HG03378 (cell line): ENCODE measurements around the gene ATG5.

Experiments
- ATAC-seq: cut with Tn5 transposase; IDR thresholded peaks from one replicate; pipeline ENCODE4 v1.9.1; 2021; ENCODE audit warnings: mild to moderate bottlenecking, moderate library complexity; ENCODE audit not compliant: unreplicated experiment

ATG5 gene

DNA sequence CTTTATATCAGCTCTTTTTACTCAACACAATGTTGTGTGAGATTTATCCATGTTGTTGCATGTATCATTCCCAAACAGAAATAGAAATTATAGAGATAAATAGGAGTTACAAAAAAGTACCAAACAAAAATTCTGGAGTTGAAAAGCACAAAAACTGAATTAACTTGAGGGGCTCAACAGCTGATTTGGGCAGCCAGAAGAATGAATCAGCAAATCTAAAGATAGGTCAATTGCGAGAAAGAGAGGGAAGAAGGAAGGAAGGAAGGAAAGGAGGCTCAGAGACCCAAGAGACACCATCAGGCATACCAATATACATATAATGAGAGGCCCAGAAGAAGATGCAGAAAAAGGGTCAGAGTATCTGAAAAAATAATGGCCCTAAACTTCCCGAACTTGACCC, 98.9 kb downstream of the ATG5 start:
- no peak for ATAC-seq

DNA sequence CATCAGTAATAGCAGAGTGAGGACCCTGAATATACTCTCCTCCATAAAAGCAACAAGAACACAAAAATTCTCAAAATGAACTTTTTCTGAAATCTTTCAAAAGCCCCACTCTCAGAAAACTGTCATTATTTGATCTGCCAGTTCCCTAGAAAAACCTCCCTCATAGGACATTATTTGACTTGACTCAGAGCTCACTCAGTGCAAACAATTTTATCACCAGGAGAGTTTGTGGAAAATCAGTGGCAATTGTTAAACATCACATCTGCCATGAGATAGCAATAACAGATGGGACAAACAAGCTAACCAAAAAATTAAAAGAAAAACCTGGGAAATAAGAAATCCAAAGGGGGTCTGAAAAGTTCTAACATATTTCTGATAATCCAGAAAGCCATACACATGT, 100.0 kb downstream of the ATG5 start:
- ATAC-seq: no peak

- peak; percentile 58 for ATAC-seq
These were observed 102.1 kb downstream of the ATG5 start for GRCh38 chr6:106223300-106223930.

DNA sequence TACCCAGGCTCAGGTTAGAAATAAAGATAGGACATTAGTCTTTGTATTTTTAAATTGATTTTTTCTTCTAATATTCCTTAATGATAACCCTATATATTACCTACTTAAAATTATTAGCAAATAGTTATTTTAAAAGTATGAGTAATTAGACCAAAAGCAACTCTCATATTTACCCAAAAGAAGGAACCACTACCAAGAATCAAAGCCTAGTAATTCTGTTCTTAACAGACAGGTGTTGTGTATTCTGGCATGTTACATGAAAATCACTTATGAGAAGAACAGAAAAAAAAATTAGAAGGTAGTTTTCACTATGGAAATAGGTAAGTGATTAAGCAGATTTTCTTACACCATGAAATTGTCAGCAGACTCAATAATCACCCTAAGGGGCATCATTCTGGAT, 105.1 kb downstream of the ATG5 start:
- ATAC-seq: no peak

DNA sequence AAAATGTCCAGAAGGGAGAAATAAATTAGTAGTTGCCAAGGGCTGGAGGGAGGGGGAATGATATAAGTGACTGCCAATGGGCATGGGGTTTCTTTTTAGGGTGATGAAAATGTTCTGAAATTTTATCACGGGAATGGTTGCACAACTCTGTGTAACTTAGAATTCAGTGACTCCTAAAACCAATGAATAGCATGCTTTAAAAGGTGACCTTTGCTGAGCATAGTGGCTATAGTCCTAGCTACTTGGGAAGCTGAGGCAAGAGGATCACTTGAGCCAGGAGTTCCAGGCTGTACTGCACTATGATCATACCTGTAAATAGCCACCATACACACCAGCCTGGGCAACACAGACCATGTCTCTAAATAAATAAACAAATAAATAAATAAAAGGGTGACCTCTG, 109.0 kb downstream of the ATG5 start:
- no peak for ATAC-seq

GRCh38 chr6:106215608-106216007, 110.0 kb downstream of the ATG5 start:
- ATAC-seq: no peak

- no peak for ATAC-seq
These were observed 111.0 kb downstream of the ATG5 start for GRCh38 chr6:106214531-106214930.

GRCh38 chr6:106213660-106214289, 111.8 kb downstream of the ATG5 start:
- no peak for ATAC-seq

DNA sequence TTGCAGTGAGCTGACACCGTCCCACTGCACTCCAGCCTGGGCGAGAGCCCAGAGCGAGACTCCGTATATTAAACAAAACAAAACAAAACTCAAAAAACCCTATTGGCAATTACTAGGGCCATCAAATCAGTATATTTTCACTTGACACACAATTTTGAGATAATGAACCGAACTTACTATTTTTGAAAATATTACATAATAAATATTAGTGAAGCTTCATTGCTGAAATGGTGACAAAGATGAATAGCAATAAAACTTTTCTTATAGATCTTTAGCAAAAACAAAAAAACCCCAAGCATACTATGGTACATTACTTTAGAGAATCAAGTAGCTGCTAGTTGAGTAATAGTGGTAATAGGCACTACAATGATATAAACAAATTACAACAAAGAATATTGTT, 113.0 kb downstream of the ATG5 start:
- no peak for ATAC-seq

GRCh38 chr6:106206905-106207304, 118.7 kb downstream of the ATG5 start:
- ATAC-seq: no peak

GRCh38 chr6:106204961-106205360, 120.6 kb downstream of the ATG5 start:
- ATAC-seq: no peak

DNA sequence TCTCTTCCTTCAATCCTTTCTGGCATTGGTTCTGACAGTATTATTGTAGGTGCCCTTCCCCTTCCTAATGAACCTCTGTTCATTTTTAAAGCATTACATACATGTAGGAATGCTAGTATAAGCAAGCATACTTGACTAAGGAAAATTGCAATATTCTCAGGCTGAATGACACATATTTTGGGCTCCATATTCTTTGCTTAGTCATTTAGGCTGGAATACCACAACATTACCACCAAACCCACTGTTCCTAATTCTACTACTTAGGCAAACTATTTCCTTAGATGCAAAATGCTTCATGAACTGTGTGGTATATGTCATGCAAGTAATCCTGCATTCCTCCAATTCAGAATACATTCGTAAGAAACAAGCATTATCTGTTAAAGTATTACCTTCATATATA, 125.6 kb downstream of the ATG5 start:
- ATAC-seq: no peak

DNA sequence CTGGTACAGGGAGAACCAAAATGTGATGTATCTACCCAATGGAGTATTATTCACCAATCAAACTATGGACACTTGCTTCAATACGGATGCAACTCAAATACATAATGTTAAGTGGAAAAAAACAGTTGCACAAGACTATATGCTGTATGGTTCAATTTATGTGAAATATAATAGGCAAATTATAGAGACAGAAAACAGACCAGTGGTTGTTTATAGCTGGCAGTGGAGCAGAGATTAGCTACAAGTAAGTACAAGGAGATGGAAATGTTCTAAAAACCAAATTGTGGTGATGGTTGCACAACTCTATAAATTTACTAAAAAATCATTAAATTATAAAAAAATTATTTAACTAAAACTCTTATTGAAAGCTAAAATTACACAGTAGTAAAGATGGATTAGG, 126.2 kb downstream of the ATG5 start:
- no peak for ATAC-seq

- ATAC-seq: no peak
These were observed 128.1 kb downstream of the ATG5 start for GRCh38 chr6:106197441-106197840.

DNA sequence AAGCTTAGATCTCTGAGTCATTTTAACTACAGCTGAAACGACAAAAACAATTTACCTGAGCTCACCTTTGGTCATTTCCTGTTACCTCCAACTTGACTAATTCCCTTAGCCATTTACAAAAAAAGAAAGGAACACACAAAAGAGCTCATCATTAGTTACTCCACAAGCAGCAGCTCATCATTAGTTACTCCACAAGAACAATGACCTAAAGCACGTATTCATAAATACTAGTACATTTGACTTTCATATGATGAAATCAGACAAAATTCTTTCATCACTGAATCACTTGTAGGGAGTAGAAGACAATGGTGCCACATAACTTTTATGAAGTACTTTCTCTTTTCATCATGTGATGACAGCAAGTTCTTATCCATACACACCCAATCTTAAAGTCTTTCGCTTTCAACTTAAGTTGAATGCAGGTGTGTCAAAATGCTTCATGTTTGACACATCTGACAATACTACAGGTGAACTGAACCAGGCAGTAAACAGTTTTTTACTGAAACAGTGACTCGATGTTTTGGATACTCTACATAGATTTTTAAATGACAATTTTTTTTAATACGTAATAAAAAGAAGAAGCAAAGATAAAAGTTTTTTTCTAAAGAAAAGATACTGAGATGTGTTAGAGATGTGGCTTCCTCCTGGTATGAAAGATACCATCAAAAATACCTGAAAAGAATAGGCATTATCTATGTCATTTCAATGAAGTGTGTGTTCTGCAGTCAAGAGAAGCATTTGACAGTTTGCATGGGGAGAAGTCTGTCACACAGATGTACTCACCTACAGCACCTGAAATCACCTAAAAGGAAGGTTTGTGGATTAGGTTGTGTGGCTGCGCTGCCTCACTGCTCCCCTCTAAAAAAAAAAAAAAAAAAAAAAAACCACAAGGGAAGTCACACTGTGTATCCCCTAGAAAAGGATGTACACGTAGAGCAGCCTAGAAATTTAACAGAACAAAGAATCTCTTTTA, 130.3 kb downstream of the ATG5 start:
- no peak for ATAC-seq

DNA sequence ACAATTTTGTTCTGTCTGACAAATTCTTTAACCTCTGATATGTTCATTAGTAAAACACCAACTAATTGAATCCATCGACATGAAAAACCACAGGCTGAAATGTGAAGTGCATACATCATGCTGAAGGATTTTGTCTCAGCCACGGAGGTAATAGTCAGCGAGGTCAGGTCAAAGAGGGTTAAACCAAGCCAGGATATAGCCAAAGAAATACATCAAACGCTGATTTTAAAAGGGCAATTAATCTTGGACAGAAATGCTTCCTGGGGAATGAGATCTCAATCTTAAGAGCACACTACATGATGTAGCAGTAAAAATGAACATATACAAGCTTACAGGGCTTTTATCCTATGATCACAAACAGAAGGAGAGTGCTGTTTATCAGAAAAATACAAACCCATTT, 132.7 kb downstream of the ATG5 start:
- ATAC-seq: no peak

DNA sequence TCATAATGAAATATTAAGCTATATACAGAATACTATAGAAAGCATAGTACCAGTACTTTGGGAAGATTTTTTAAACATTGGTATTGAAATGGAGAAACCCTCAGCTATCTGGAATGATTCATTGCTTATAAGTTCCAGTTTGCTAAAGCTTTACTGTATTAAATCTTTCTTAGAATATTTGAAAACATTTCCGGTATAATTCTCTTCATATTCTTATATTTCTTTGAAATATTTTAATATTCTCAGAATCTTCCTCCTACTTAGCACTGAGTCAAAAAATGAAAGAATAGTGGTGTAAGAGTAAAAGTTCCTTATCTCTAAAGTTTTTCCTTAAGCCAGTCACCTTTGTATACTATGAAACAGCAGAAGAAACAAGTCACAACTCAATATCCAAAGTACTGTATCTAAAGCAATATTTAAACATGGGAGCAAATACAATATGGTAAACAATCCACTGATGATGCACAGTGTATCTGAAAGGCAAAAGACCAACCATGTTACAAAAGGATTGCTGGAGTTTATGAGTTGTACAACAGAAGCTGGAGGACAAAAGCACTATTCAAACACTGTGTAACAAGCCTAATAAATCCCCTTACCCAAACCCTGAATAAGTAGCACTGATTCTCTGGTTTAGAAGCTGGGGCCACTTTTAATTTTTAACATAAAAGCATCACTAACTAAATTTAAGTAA, 137.3 kb downstream of the ATG5 start:
- no peak for ATAC-seq

GRCh38 chr6:106187424-106187982, 138.1 kb downstream of the ATG5 start:
- ATAC-seq: no peak

GRCh38 chr6:106186714-106187113, 138.8 kb downstream of the ATG5 start:
- ATAC-seq: no peak

DNA sequence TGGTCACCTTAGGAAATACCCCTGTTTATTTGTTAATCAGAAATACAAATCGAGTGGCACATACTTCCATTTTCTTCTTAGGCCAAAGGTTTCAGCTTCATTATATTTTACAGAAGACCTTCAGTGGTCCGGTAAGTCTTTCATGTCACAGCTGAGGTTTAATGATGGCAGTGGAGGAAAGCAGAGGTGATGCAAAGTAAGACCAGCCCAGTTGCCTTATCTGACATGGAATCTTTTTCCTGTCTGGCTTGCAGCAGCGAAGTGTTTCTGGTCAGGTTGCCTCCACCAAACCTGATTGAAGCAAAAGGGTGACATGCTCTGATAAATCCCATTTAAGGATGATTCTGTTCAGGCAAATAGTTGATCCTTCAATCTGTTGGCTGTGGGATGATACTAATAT, 139.4 kb downstream of the ATG5 start:
- no peak for ATAC-seq

DNA sequence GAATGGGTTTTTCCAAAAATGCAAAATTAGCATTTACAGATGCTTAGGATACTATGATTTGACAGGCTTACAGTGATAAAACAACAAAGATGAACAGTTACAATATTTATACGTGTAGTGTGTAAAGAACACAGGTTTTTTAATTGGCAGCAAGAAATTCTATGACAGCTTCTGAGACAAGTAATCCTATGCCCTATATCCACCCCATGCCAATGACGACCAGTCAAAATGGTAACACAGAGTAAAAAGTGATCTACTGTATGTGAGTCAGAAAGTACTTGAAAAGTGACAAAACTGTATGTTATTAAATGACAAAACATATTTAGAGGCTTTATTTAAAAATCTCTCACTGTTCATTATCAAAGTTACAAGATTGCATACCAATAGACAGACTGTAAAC, 139.9 kb downstream of the ATG5 start:
- ATAC-seq: no peak
